Measurements from ENCODE around the gene PRDM15. TPM values are rescaled to one million over a fixed set of nuclear protein-coding genes. Genes with fewer than 3 reads are reported as not detected.

The PRDM15 gene
- polyA plus RNA-seq, 1 experiment: 7.6 TPM

- ChIA-PET CTCF (interaction anchor here (1.5 to 3.3 kb wide), 2 partner anchors 11 to 289 kb away, joined by 6 to 17 read pairs; no protein-coding TSS in a partner anchor), POLR2A (no interaction called here)
- DNase-seq (ENCODE audit: low read depth): no peak
- H3K27me3 ChIP-seq (ENCODE audit: control insufficient read depth, insufficient read depth, low read length): no peaks in the 10 kb centered on the region
- H3K4me3 ChIP-seq (ENCODE audit: low read depth, low read length): no peak overlapping the region
- H3K36me3 ChIP-seq (ENCODE audit: control insufficient read depth, insufficient read depth, low read length): peaks cover 2% of the 10 kb centered on the region
- TF ChIP-seq CTCF (IDR thresholded peaks at IDR 0.05; ENCODE audit: insufficient read depth, low read depth, low read length): no peak
Measured at GRCh38 chr21:41827951-41828883, 50.9 kb downstream of the PRDM15 start.

GRCh38 chr21:41825881-41826280, 53.3 kb downstream of the PRDM15 start:
- CTCF ChIA-PET: interaction anchor here (1.7 to 3.3 kb wide), 3 partner anchors 9 to 213 kb away, joined by 3 to 17 read pairs (median 5); no protein-coding TSS in a partner anchor
- POLR2A ChIA-PET: no interaction called here

GRCh38 chr21:41825216-41825615, 53.9 kb downstream of the PRDM15 start:
- no peak for DNase-seq (ENCODE audit: low read depth)
- Histone ChIP-seq H3K4me3 (ENCODE audit: low read depth, low read length) (no peak overlapping the region), H3K36me3 (ENCODE audit: control insufficient read depth, insufficient read depth, low read length) (no peaks in the 10 kb centered on the region; the same call in none of the 2 replicates), H3K27me3 (ENCODE audit: control insufficient read depth, insufficient read depth, low read length) (no peaks in the 10 kb centered on the region)
- ChIA-PET CTCF (interaction anchor here (1.3 to 2.3 kb wide), 4 partner anchors 9 to 292 kb away, joined by 3 to 8 read pairs (median 4); no protein-coding TSS in a partner anchor), POLR2A (no interaction called here)
- TF ChIP-seq CTCF (IDR thresholded peaks at IDR 0.05; ENCODE audit: insufficient read depth, low read depth, low read length): no peak

More at GRCh38 chr21:41825881-41826280, 53.3 kb downstream of the PRDM15 start:
- no peak for DNase-seq (ENCODE audit: low read depth)
- Histone ChIP-seq H3K27me3 (ENCODE audit: control insufficient read depth, insufficient read depth, low read length) (no peaks in the 10 kb centered on the region), H3K4me3 (ENCODE audit: low read depth, low read length) (no peak overlapping the region), H3K36me3 (ENCODE audit: control insufficient read depth, insufficient read depth, low read length) (no peaks in the 10 kb centered on the region; the same call in none of the 2 replicates)
- TF ChIP-seq CTCF (IDR thresholded peaks at IDR 0.05; ENCODE audit: insufficient read depth, low read depth, low read length): no peak

- no peak for TF ChIP-seq CTCF (IDR thresholded peaks at IDR 0.05; ENCODE audit: insufficient read depth, low read depth, low read length)
- ChIA-PET POLR2A (no interaction called here), CTCF (interaction anchor here (1.3 to 2.3 kb wide), 4 partner anchors 8 to 292 kb away, joined by 3 to 8 read pairs (median 4); no protein-coding TSS in a partner anchor)
- Histone ChIP-seq H3K27me3 (ENCODE audit: control insufficient read depth, insufficient read depth, low read length) (no peaks in the 10 kb centered on the region), H3K4me3 (ENCODE audit: low read depth, low read length) (no peak overlapping the region), H3K36me3 (ENCODE audit: control insufficient read depth, insufficient read depth, low read length) (no peaks in the 10 kb centered on the region; the same call in none of the 2 replicates)
- no peak for DNase-seq (ENCODE audit: low read depth)
Measured at GRCh38 chr21:41824466-41825207, 54.5 kb downstream of the PRDM15 start.

- no peak for TF ChIP-seq CTCF (IDR thresholded peaks at IDR 0.05; ENCODE audit: insufficient read depth, low read depth, low read length)
- POLR2A ChIA-PET: no interaction called here
- CTCF ChIA-PET: interaction anchor here (0.8 kb wide), 1 partner anchor 290 kb away, joined by 3 read pairs; no protein-coding TSS in a partner anchor
- Histone ChIP-seq H3K4me3 (ENCODE audit: low read depth, low read length) (no peak overlapping the region), H3K36me3 (ENCODE audit: control insufficient read depth, insufficient read depth, low read length) (peaks cover 1% of the 10 kb centered on the region), H3K27me3 (ENCODE audit: control insufficient read depth, insufficient read depth, low read length) (no peaks in the 10 kb centered on the region)
- DNase-seq (ENCODE audit: low read depth): no peak
Measured at GRCh38 chr21:41823906-41824305, 55.2 kb downstream of the PRDM15 start.
